Measurements from ENCODE around the gene CFDP1. TPM values are rescaled to one million over a fixed set of nuclear protein-coding genes. Genes with fewer than 3 reads are reported as not detected.

Gene CFDP1
- total RNA-seq, 1 experiment from 2014 or later = 77.6 TPM

DNA sequence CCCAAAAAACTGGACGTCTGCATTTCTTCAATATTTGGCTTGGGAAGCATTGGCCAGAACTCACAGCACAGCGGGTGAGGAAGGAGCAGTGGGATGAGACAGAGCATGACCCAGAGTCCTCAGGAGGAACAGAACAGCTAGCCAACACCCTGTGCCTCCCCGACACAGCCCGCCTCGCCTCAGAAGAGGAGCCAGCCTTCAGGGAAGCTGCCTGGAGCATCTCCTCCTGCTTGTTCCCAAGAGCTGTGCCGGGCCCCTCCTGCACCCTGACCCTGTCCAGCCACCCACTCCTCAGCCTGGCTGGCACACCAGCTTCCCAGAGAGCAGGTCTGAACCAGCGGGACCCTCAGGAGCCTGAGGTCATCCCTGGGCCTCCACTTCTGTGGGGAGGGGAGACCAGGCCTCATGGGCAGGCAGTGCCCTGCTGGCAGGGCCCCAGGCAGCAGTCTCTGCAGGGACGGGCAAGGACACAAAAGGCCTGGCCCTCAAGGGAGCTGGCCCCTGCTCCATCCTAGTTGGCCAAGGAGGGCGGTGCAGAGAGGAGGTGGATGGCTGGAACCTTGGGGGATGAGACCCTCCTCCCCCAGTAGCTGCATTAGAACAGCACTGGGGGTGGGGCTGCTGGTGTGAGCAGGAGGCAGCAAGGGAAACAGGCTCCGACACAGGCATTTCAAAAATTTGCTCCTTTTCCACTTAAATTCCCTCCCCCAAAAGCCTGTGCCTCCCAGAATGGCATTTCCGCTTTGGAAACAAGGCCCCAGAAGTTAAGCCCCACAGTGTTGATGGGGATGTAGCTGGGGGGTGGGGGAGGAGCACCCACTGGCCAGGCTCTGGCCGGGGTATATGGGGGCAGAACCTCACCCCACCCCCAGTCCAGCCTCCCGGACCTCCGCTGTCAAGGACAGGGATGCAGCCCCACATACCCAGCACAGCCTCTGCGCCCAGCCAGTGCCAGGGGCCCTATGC is 180.1 kb downstream of the CFDP1 start:
- H3K36me3 Mint-ChIP-seq (ENCODE audit: insufficient read depth, unreplicated experiment) = peaks cover 35% of the 10 kb centered on the region
- Histone ChIP-seq H3K36me3 (ENCODE audit: control insufficient read depth, insufficient read depth, low read length) (0 out of 2 replicates have a peak, but pooled peaks cover under 1% of the 10 kb centered on the region), H3K4me3 (ENCODE audit: low read depth, low read length) (no peak overlapping the region), H3K4me1 (peaks cover 52% of the 10 kb centered on the region), H3K9me3 (no peaks in the 10 kb centered on the region), H3K27me3 (replicated peaks; ENCODE audit: control insufficient read depth, insufficient read depth, low read length) (no peaks in the 10 kb centered on the region)
- no peaks in the 10 kb centered on the region for H3K9me3 Mint-ChIP-seq (ENCODE audit: unreplicated experiment)
- CTCF ChIA-PET = interaction anchor here (0.7 kb wide), 1 partner anchor 20 kb away, joined by 3 read pairs; no protein-coding TSS in a partner anchor
- H3K4me3 Mint-ChIP-seq (ENCODE audit: unreplicated experiment) = peak overlapping the region; percentile 96
- H3K4me1 Mint-ChIP-seq (ENCODE audit: low read depth, unreplicated experiment) = peaks cover 36% of the 10 kb centered on the region
- intact Hi-C loops (cut with micrococcal nuclease; ENCODE audit: unreplicated experiment) = loop anchor here (5.0 kb wide), 1 partner anchor 134 kb away; no protein-coding TSS in a partner anchor
- no TSS peak for BruUV-seq (replicated peaks)
- POLR2A ChIA-PET = no interaction called here
- H3K27ac Mint-ChIP-seq (ENCODE audit: unreplicated experiment) = peak overlapping the region; percentile 85
- no peaks in the 10 kb centered on the region for H3K27me3 Mint-ChIP-seq (ENCODE audit: insufficient read depth, unreplicated experiment)
- TF ChIP-seq, protein P1, sequence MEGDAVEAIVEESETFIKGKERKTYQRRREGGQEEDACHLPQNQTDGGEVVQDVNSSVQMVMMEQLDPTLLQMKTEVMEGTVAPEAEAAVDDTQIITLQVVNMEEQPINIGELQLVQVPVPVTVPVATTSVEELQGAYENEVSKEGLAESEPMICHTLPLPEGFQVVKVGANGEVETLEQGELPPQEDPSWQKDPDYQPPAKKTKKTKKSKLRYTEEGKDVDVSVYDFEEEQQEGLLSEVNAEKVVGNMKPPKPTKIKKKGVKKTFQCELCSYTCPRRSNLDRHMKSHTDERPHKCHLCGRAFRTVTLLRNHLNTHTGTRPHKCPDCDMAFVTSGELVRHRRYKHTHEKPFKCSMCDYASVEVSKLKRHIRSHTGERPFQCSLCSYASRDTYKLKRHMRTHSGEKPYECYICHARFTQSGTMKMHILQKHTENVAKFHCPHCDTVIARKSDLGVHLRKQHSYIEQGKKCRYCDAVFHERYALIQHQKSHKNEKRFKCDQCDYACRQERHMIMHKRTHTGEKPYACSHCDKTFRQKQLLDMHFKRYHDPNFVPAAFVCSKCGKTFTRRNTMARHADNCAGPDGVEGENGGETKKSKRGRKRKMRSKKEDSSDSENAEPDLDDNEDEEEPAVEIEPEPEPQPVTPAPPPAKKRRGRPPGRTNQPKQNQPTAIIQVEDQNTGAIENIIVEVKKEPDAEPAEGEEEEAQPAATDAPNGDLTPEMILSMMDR (IDR thresholded peaks at IDR 0.05; ENCODE audit: insufficient read depth in 1 of 2, low read depth in 1 of 2, low read length in 1 of 2, severe bottlenecking in 1 of 2, unreplicated experiment in 1 of 2) = no peak
- DNase-seq = no peak

DNA sequence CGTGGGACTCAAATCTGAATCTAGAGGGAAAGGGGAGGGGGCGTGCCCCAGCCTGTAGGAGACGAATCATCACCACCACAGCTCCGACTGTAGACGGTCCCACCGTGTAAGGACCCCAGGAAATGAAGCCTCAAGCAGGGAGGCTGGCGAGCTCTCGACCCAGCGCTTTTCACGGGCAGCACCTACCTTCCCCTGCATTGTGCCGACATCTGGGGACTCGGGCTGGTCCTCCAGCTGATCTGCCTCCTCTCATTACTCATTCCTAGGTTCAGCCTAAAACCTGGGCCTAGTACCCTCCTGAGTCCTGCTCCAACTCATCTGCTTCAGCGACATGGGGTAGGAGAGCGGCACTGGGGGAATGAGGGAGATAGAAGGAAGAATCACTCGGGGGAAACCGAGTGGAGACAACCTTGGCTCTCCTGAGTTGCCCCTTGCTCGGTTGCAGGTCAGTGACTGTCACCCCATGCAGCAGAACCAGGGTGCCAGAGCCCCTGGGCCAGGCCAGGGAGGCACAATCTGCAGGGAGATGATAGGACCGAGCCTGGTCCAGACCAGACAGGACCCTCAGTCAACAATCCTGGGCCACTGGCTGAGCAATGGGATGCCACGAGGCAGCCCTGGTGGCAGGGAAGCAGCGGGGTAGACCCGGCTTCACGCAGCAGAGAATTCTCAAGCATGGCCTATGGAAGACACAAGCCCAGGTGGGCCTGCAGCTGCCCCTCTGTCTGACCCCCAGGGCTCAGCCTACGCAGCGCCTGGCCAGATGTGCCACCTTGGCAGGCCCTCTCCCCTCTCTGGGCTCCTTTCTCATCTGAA is 181.0 kb downstream of the CFDP1 start:
- Histone ChIP-seq H3K36me3 (ENCODE audit: control insufficient read depth, insufficient read depth, low read length) (0 out of 2 replicates have a peak, but pooled peaks cover 3% of the 10 kb centered on the region), H3K27me3 (replicated peaks; ENCODE audit: control insufficient read depth, insufficient read depth, low read length) (no peaks in the 10 kb centered on the region), H3K4me3 (ENCODE audit: low read depth, low read length) (peak overlapping the region; percentile 28), H3K9me3 (no peaks in the 10 kb centered on the region), H3K4me1 (peaks cover 60% of the 10 kb centered on the region)
- H3K9me3 Mint-ChIP-seq (ENCODE audit: unreplicated experiment) = no peaks in the 10 kb centered on the region
- POLR2A ChIA-PET = interaction anchor here (1.7 kb wide), 1 partner anchor 14 kb away, joined by 7 read pairs; no protein-coding TSS in a partner anchor
- intact Hi-C loops (cut with micrococcal nuclease; ENCODE audit: unreplicated experiment) = loop anchor here (5.0 kb wide), 1 partner anchor 135 kb away; no protein-coding TSS in a partner anchor
- H3K27ac Mint-ChIP-seq (ENCODE audit: unreplicated experiment) = peak overlapping the region; percentile 85
- TF ChIP-seq, protein P1 (IDR thresholded peaks at IDR 0.05; ENCODE audit: insufficient read depth in 1 of 2, low read depth in 1 of 2, low read length in 1 of 2, severe bottlenecking in 1 of 2, unreplicated experiment in 1 of 2) = no peak
- CTCF ChIA-PET = interaction anchor here (0.7 to 0.9 kb wide), 2 partner anchors 19 to 133 kb away, joined by 3 read pairs; no protein-coding TSS in a partner anchor
- H3K4me1 Mint-ChIP-seq (ENCODE audit: low read depth, unreplicated experiment) = peaks cover 39% of the 10 kb centered on the region
- DNase-seq = no peak
- H3K27me3 Mint-ChIP-seq (ENCODE audit: insufficient read depth, unreplicated experiment) = no peaks in the 10 kb centered on the region
- H3K36me3 Mint-ChIP-seq (ENCODE audit: insufficient read depth, unreplicated experiment) = peaks cover 41% of the 10 kb centered on the region
- BruUV-seq (replicated peaks) = TSS peak; percentile 57
- H3K4me3 Mint-ChIP-seq (ENCODE audit: unreplicated experiment) = peak overlapping the region; percentile 96

Data from Caco-2 (cell line).